ENCODE data around the gene ZBTB20. TPM values are rescaled to one million over a fixed set of nuclear protein-coding genes. Genes with fewer than 3 reads are reported as not detected.

Gene ZBTB20
- total and polyA plus RNA-seq, 10 of the 15 experiments (the other 5 are each of a cell fraction or from before 2014, with no cell fraction given) = 0.20 to 5.5 (median 2.2) TPM

DNA sequence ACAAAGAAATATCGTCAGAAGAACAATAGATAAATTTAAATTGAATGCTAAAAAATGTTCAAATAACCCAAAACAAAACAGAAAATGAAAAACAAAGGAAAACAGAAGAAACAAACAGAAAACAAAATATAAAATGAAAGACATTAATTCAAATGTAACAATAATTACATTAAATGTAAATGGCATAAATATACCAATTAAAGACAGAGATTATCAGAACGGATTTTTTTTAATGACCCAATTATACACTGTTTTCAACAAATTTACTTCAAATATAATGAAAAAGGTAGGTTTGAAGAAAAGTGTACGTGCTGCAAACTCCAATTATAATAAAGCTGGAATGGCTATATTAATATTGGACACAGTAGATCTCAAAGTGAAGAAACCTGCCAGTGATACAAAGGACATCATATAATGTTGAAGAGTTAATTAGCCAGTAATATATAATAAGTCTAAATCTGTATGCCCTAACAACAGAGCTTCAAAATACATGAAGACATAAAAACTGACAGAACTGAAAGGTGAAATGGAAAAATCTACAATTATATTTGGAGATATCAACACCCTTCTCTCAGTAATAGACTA, 193.8 kb downstream of the ZBTB20 start:
- ChIA-PET CTCF (no interaction called here), RAD21 (ENCODE audit: unreplicated experiment) (no interaction called here), SMC1A (ENCODE audit: uncharacterized antibody, unreplicated experiment) (interaction anchor here (0.6 kb wide), 1 partner anchor 1819 kb away, joined by 4 read pairs; no protein-coding TSS in a partner anchor), POLR2A (no interaction called here)
- no peaks in the 10 kb centered on the region for H4K20me1 ChIP-seq (ENCODE audit: control insufficient read depth, insufficient read depth)
- no peaks in the 10 kb centered on the region for H3K79me2 ChIP-seq (ENCODE audit: control insufficient read depth, insufficient read depth, low read length)
- FAIRE-seq (no peak), ATAC-seq (no peak), DNase-seq (ENCODE audit: low read depth, low spot score) (no peak)
- intact Hi-C loops (cut with micrococcal nuclease; ENCODE audit: unreplicated experiment) = no loop called here
- no peak overlapping the region for H3K9ac ChIP-seq (ENCODE audit: control insufficient read depth, insufficient read depth, low read length)
- in situ Hi-C loops (cut with MboI) = no loop called here
- no TSS peak for BruUV-seq (replicated peaks)
- H3K4me2 ChIP-seq (ENCODE audit: control insufficient read depth, insufficient read depth) = no peak overlapping the region
- no peak overlapping the region for H2AFZ ChIP-seq (ENCODE audit: control insufficient read depth, low read depth, low read length)
- H3K9me3 ChIP-seq (replicated peaks; ENCODE audit: control insufficient read depth, insufficient read depth, low read length) = no peaks in the 10 kb centered on the region; the same call in none of the 3 replicates
- H3K27ac ChIP-seq (ENCODE audit: control insufficient read depth, insufficient read depth) = no peak overlapping the region
- H3K4me3 ChIP-seq = no peak overlapping the region
- 45% methylated on average over 3 of the region's 3 CpGs for WGBS (ENCODE audit: insufficient coverage, insufficient replicate concordance, low lambda C conversion rate, missing lambda C conversion rate)
- no peaks in the 10 kb centered on the region for H3K27me3 ChIP-seq (replicated peaks in 1 of 2; ENCODE audit: control insufficient read depth in 2 of 2, insufficient read depth in 2 of 2, low read length in 1 of 2)
- H3K4me1 ChIP-seq (ENCODE audit: control insufficient read depth, insufficient read depth, low read length) = no peaks in the 10 kb centered on the region
- no peaks in the 10 kb centered on the region for H3K36me3 ChIP-seq (ENCODE audit: control insufficient read depth in 2 of 2, insufficient read depth in 2 of 2, low read length in 1 of 2)
- TF ChIP-seq BRCA1 (IDR thresholded peaks at IDR 0.05; ENCODE audit: low read depth, low read length) = no peak

DNA sequence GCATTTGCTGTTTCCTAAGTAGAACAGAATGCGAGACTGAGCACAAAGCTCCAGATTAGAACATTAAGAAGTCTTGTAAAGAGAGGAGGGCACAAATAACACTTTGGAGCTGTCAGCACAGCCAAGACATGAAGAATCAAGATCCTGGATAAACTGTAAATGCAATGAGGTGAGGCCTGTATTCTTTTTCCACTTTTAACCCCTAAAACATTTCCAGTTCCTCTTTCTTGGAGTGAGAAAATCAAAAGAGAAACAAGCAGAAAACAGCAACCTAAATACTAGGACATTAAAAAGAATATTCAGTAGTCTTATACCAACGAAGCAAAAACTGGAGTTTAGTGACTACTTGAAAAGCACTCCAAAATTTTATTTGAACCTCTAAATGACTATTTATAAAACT, 204.3 kb downstream of the ZBTB20 start:
- CTCF ChIA-PET = no interaction called here
- Histone ChIP-seq H3K27ac (ENCODE audit: control insufficient read depth, insufficient read depth) (no peak overlapping the region), H3K4me2 (ENCODE audit: control insufficient read depth, insufficient read depth) (peak overlapping the region; percentile 30), H3K9ac (ENCODE audit: control insufficient read depth, insufficient read depth, low read length) (no peak overlapping the region), H2AFZ (ENCODE audit: control insufficient read depth, low read depth, low read length) (peak overlapping the region; percentile 19), H4K20me1 (ENCODE audit: control insufficient read depth, insufficient read depth) (no peaks in the 10 kb centered on the region), H3K36me3 (ENCODE audit: control insufficient read depth in 2 of 2, insufficient read depth in 2 of 2, low read length in 1 of 2) (no peaks in the 10 kb centered on the region), H3K9me3 (replicated peaks; ENCODE audit: control insufficient read depth, insufficient read depth, low read length) (no peaks in the 10 kb centered on the region), H3K4me3 (no peak overlapping the region), H3K4me1 (ENCODE audit: control insufficient read depth, insufficient read depth, low read length) (peaks cover 3% of the 10 kb centered on the region; the same call in 1 of the 2 replicates), H3K79me2 (ENCODE audit: control insufficient read depth, insufficient read depth, low read length) (no peaks in the 10 kb centered on the region), H3K27me3 (replicated peaks in 1 of 2; ENCODE audit: control insufficient read depth in 2 of 2, insufficient read depth in 2 of 2, low read length in 1 of 2) (no peaks in the 10 kb centered on the region)
- 83% methylated on average over 2 of the region's 2 CpGs for WGBS (ENCODE audit: insufficient coverage, insufficient replicate concordance, low lambda C conversion rate, missing lambda C conversion rate)
- TF ChIP-seq RUNX3 (IDR thresholded peaks at IDR 0.05; ENCODE audit: low read length) (peak; percentile 49; the same call in 1 of the 2 replicates), EP300 (IDR thresholded peaks at IDR 0.05; ENCODE audit: borderline replicate concordance in 1 of 2, control insufficient read depth in 1 of 2, low read depth in 2 of 2, low read length in 2 of 2) (no peak), SPI1 (IDR thresholded peaks at IDR 0.05; ENCODE audit: borderline replicate concordance, insufficient read depth, low read depth, low read length) (peak; percentile 90)
- POLR2A ChIA-PET = no interaction called here
- intact Hi-C loops (cut with micrococcal nuclease; ENCODE audit: unreplicated experiment) (no loop called here), in situ Hi-C loops (cut with MboI) (no loop called here)
- SMC1A ChIA-PET (ENCODE audit: uncharacterized antibody, unreplicated experiment) = no interaction called here
- DNase-seq (ENCODE audit: low read depth, low spot score) (no peak), FAIRE-seq (peak; percentile 75), ATAC-seq (peak; percentile 48; the same call in 2 of the 3 replicates)
- RAD21 ChIA-PET (ENCODE audit: unreplicated experiment) = no interaction called here
- no TSS peak for BruUV-seq (replicated peaks)
